GM12878 (cell line): Measurements from ENCODE around the gene FUCA2. TPM values are rescaled to one million over a fixed set of nuclear protein-coding genes. Genes with fewer than 3 reads are reported as not detected.
A peak's percentile ranks its signal among the peaks of the same experiment; 100 is the strongest.
"Not testable (repeated sequence)": the region's sequence is repeated elsewhere in the genome, so short reads cannot be mapped to it uniquely, and the experiment has no call there.

Experiments used
- ATAC-seq: fragments of 200-7000 bp; cut with Tn5 transposase; 3 replicates; pipeline ENCODE4 v1.9.1; 2020; ENCODE audit warnings: mild to moderate bottlenecking, moderate library complexity
- BruUV-seq: library from RNA; stranded (reverse); fragments of 400-500 nt; replicated peaks from 2 replicates; lab custom pipeline; 2021; lab: Mats Ljungman, UMichigan
- CTCF ChIA-PET: fragments of 300-600 bp; sonication (Branson Sonifier 250); formaldehyde crosslinking; extraction: SDS; loops from one replicate; lab custom pipeline; 2021; ENCODE audit warnings: inconsistent platforms; lab: Yijun Ruan, JAX
- POLR2A ChIA-PET: fragments of 350-600 bp; formaldehyde crosslinking; extraction: SDS; loops from one replicate; lab custom pipeline; 2021; ENCODE audit warnings: inconsistent platforms; lab: Charles Lee
- RAD21 ChIA-PET: fragments of 300-600 bp; sonication (Branson Sonifier 250); formaldehyde crosslinking; loops from one replicate; lab custom pipeline; 2023; ENCODE audit warnings: antibody characterized with exemption; ENCODE audit not compliant: unreplicated experiment; lab: Charles Lee
- SMC1A ChIA-PET: fragments of 300-600 bp; sonication (Branson Sonifier 250); formaldehyde crosslinking; loops from one replicate; lab custom pipeline; 2023; ENCODE audit not compliant: unreplicated experiment, uncharacterized antibody; lab: Charles Lee
- DNase-seq: peaks from one replicate; pipeline ENCODE4 v3.0.0-alpha.2; 2011; ENCODE audit warnings: low read depth, low spot score
- FAIRE-seq: peaks from 3 replicates; lab custom pipeline; 2011; peaks lifted over from hg19 to GRCh38; lab: Jason Lieb, UNC
- H2AFZ ChIP-seq: 2 replicates; pipeline ENCODE4 v1.6.0; 2011; ENCODE audit warnings: low read depth, low read length, control low read depth; ENCODE audit not compliant: control insufficient read depth
- H3K27ac ChIP-seq: 2 replicates; pipeline ENCODE4 v1.5.1; 2011; ENCODE audit warnings: control low read depth; ENCODE audit not compliant: control insufficient read depth, insufficient read depth
- H3K27me3 ChIP-seq, 2 experiments: replicated peaks in 1 of 2; 2 replicates each; pipeline versions ENCODE4 v1.6.0 to v1.6.1; 2011; ENCODE audit warnings: low read length in 1 of 2; ENCODE audit not compliant: control insufficient read depth in 2 of 2, insufficient read depth in 2 of 2
- H3K36me3 ChIP-seq, 2 experiments: 2 replicates each; pipeline ENCODE4 v1.5.1; 2011; ENCODE audit warnings: low read length in 1 of 2; ENCODE audit not compliant: control insufficient read depth in 2 of 2, insufficient read depth in 2 of 2
- H3K4me1 ChIP-seq: 2 replicates; pipeline ENCODE4 v1.6.1; 2011; ENCODE audit warnings: mild to moderate bottlenecking, low read length, moderate library complexity, mixed read lengths; ENCODE audit not compliant: control insufficient read depth, insufficient read depth
- H3K4me2 ChIP-seq: 2 replicates; pipeline ENCODE4 v1.6.0; 2011; ENCODE audit warnings: control low read depth; ENCODE audit not compliant: control insufficient read depth, insufficient read depth
- H3K4me3 ChIP-seq: fragments of 200-600 bp; sonication (generic); 2 replicates; pipeline ENCODE4 v1.5.1; 2016
- H3K79me2 ChIP-seq: 2 replicates; pipeline ENCODE4 v1.6.0; 2011; ENCODE audit warnings: low read length; ENCODE audit not compliant: control insufficient read depth, insufficient read depth
- H3K9ac ChIP-seq: 2 replicates; pipeline ENCODE4 v1.8.0; 2011; ENCODE audit warnings: low read length, control low read depth, mixed read lengths; ENCODE audit not compliant: control insufficient read depth, insufficient read depth
- H3K9me3 ChIP-seq: replicated peaks from 3 replicates; pipeline ENCODE4 v1.5.1; 2011; ENCODE audit warnings: mild to moderate bottlenecking, low read length; ENCODE audit not compliant: control insufficient read depth, insufficient read depth
- H4K20me1 ChIP-seq: 2 replicates; pipeline ENCODE4 v1.6.0; 2011; ENCODE audit not compliant: control insufficient read depth, insufficient read depth
- BHLHE40 ChIP-seq, 2 experiments: fragments of 450-650 bp in 1 of 2; IDR thresholded peaks; 2 replicates each; pipeline ENCODE4 v1.6.1; 2011 to 2017; ENCODE audit warnings: low read depth in 2 of 2, borderline replicate concordance in 1 of 2, improper control_type of control experiment in 1 of 2, low read length in 1 of 2, mild to moderate bottlenecking in 1 of 2
- CHD4 ChIP-seq: fragments of 200-600 bp; sonication (generic); IDR thresholded peaks from 2 replicates; pipeline ENCODE4 v1.6.1; 2016; ENCODE audit warnings: mild to moderate bottlenecking
- IKZF2 ChIP-seq, 2 experiments: fragments of 450-650 bp; IDR thresholded peaks; 2 replicates each; pipeline ENCODE4 v1.6.1; 2017; ENCODE audit warnings: mild to moderate bottlenecking in 2 of 2, moderate library complexity in 2 of 2
- MLLT1 ChIP-seq: fragments of 450-650 bp; IDR thresholded peaks from 2 replicates; pipeline ENCODE4 v1.6.1; 2016; ENCODE audit warnings: mild to moderate bottlenecking
- NBN ChIP-seq: fragments of 450-650 bp; IDR thresholded peaks from 2 replicates; pipeline ENCODE4 v1.6.1; 2016
- SPI1 ChIP-seq: IDR thresholded peaks from 2 replicates; pipeline ENCODE4 v1.6.1; 2011; ENCODE audit warnings: low read depth, mild to moderate bottlenecking, low read length, moderate library complexity, borderline replicate concordance; ENCODE audit not compliant: insufficient read depth
- TBL1XR1 ChIP-seq: IDR thresholded peaks from 2 replicates; pipeline ENCODE4 v1.6.1; 2012; ENCODE audit warnings: low read depth, low read length, improper control_type of control experiment
- WGBS: methylation state at CpG from one replicate; pipeline ENCODE4 v1.1.6; 2016; ENCODE audit warnings: low lambda C conversion rate; ENCODE audit not compliant: insufficient replicate concordance, insufficient coverage; ENCODE audit errors: missing lambda C conversion rate; 5-methylcytosine and 5-hydroxymethylcytosine counted together
- in situ Hi-C: fragments of 300-500 bp; cut with MboI; formaldehyde crosslinking; loops from 9 replicates; pipeline ENCODE4 v1.14.3; 2018; ENCODE audit warnings: mixed read lengths
- intact Hi-C: fragments of 100-400 bp; cut with micrococcal nuclease; formaldehyde crosslinking; loops from one replicate; pipeline ENCODE4 v1.14.2; 2022; ENCODE audit not compliant: unreplicated experiment
- polyA plus RNA-seq, 11 experiments: library from polyadenylated mRNA; depleted of rRNA in 4 of 11; unstranded in 6 of 11; stranded (reverse) in 5 of 11; fragments of >200 nt; fragmentation: Nextera tagmentation in 4 of 11; fragmentation: Illumina TruSeq in 1 of 11; extraction: Ambion mirVana in 4 of 11; extraction: Trizol in 1 of 11; gene quantifications; 1 replicate in 1 of 11; 2 replicates in 10 of 11; pipeline versions ENCODE4 v1.2.1 to v1.2.3, GENCODE V29; 2011 to 2016; ENCODE audit warnings: inconsistent platforms in 2 of 11, missing spikeins in 2 of 11, low read depth in 1 of 11
- total RNA-seq, 4 experiments: library from RNA; depleted of rRNA in 3 of 4; stranded (reverse); fragments of >200 nt in 3 of 4; fragmentation: Illumina TruSeq in 1 of 4; extraction: Trizol in 1 of 4; gene quantifications; 2 replicates each; pipeline versions ENCODE4 v1.2.1 to v1.2.3, GENCODE V29; 2013 to 2021

The FUCA2 gene
- total and polyA plus RNA-seq, 10 of the 15 experiments (the other 5 are each of a cell fraction or from before 2014, with no cell fraction given): 5.7 to 36.2 (median 21.5) TPM

- H4K20me1 ChIP-seq, in situ Hi-C loops, H3K27me3 ChIP-seq, DNase-seq, H3K36me3 ChIP-seq, BruUV-seq, FAIRE-seq, H3K9me3 ChIP-seq, ATAC-seq, POLR2A ChIA-PET, H3K27ac ChIP-seq: not testable (repeated sequence)
- H3K79me2 ChIP-seq: peaks cover 18% of the 10 kb centered on the region
- H3K9ac ChIP-seq: peak overlapping the region; percentile 80; the same call in 1 of the 2 replicates
- ChIA-PET RAD21 (interaction anchor here (0.6 to 1.1 kb wide), 2 partner anchors 54 to 65 kb away, joined by 3 to 8 read pairs; no protein-coding TSS in a partner anchor), SMC1A (interaction anchor here (1.1 to 4.3 kb wide), 3 partner anchors 13 to 64 kb away, joined by 3 to 35 read pairs (median 4); partner anchors contain the start of genes ADAT2 and PEX3), CTCF (interaction anchor here (1.2 to 5.3 kb wide), 6 partner anchors 25 to 83 kb away, joined by 4 to 44 read pairs (median 14); partner anchors contain the start of genes ADAT2 and PEX3)
- H3K4me1 ChIP-seq: peaks cover 30% of the 10 kb centered on the region
- H3K4me2 ChIP-seq: peak overlapping the region; percentile 91
- peak; percentile 61 for TF ChIP-seq MLLT1
- peak overlapping the region; percentile 70 for H3K4me3 ChIP-seq
- WGBS: 95% methylated on average over 13 of the region's 13 CpGs
- intact Hi-C loops: loop anchor here (2.0 to 5.0 kb wide), 2 partner anchors 64 to 332 kb away; partner anchors contain the start of gene LTV1
- peak overlapping the region; percentile 80; the same call in 1 of the 2 replicates for H2AFZ ChIP-seq
These were observed 1.2 kb downstream of the FUCA2 start for GRCh38 chr6:143510326-143510725.

- Histone ChIP-seq H2AFZ (no peak overlapping the region), H3K36me3 (peaks cover 0 to 7% of the 10 kb centered on the region in 2 experiments; a peak in 2 of 4 replicates), H3K4me1 (peaks cover 32% of the 10 kb centered on the region), H3K27me3 (no peaks in the 10 kb centered on the region), H3K27ac (no peak overlapping the region), H3K79me2 (peaks cover 18% of the 10 kb centered on the region), H3K9me3 (no peaks in the 10 kb centered on the region), H3K4me2 (no peak overlapping the region; the same call in 1 of the 2 replicates), H3K4me3 (no peak overlapping the region), H4K20me1 (no peaks in the 10 kb centered on the region), H3K9ac (no peak overlapping the region)
- no peak for FAIRE-seq
- WGBS: 78% methylated on average over 6 of the region's 6 CpGs
- peak; percentile 43 for ATAC-seq
- in situ Hi-C loops (no loop called here), intact Hi-C loops (loop anchor here (10.0 kb wide), 1 partner anchor 273 kb away; no protein-coding TSS in a partner anchor)
- ChIA-PET RAD21 (interaction anchor here (0.7 kb wide), 1 partner anchor 1033 kb away, joined by 3 read pairs; no protein-coding TSS in a partner anchor), SMC1A (interaction anchor here (0.8 to 1.7 kb wide), 6 partner anchors 11 to 683 kb away, joined by 3 to 6 read pairs (median 4); partner anchors contain the start of gene LTV1), POLR2A (no interaction called here), CTCF (interaction anchor here (0.9 to 2.9 kb wide), 5 partner anchors 10 to 506 kb away, joined by 3 to 9 read pairs (median 3); no protein-coding TSS in a partner anchor)
- DNase-seq: no peak
- 0 out of 4 replicates have a peak, but pooled peaks of 1 of the 2 experiments have one; percentile 26 for TF ChIP-seq IKZF2 (IDR thresholded peaks at IDR 0.05)
- TF ChIP-seq CHD4: no peak
- 0 out of 2 replicates have a peak, but pooled peaks have one; percentile 37 for TF ChIP-seq NBN
- peak; percentile 84 for TF ChIP-seq SPI1
- TF ChIP-seq BHLHE40 (IDR thresholded peaks at IDR 0.05; ENCODE audit: borderline replicate concordance in 1 of 2, low read depth in 2 of 2, low read length in 1 of 2): peak; percentile 76 to 82
- no peak for TF ChIP-seq TBL1XR1
- no TSS peak for BruUV-seq
These were observed 4.0 kb downstream of the FUCA2 start for GRCh38 chr6:143507358-143508145.
